GM19239 (cell line): ENCODE data around the gene HSPG2.
"Not testable (repeated sequence)": the region's sequence is repeated elsewhere in the genome, so short reads cannot be mapped to it uniquely, and the experiment has no call there.

Source experiments
- DNase-seq: peaks from one replicate; pipeline ENCODE4 v3.0.0; 2011; ENCODE audit warnings: low spot score; ENCODE audit not compliant: insufficient read length
- FAIRE-seq: peaks from 2 replicates; lab custom pipeline; 2011; peaks lifted over from hg19 to GRCh38; lab: Jason Lieb, UNC

Gene HSPG2

GRCh38 chr1:21956720-21957552 is 19.8 kb upstream of the HSPG2 start:
- DNase-seq (no peak), FAIRE-seq (no peak)

- DNase-seq = no peak
- no peak for FAIRE-seq
Observed at GRCh38 chr1:21955501-21956281, 18.6 kb upstream of the HSPG2 start.

- DNase-seq = no peak
- no peak for FAIRE-seq
Observed at GRCh38 chr1:21955058-21955457, 17.9 kb upstream of the HSPG2 start.

- DNase-seq (no peak), FAIRE-seq (no peak)
Observed at GRCh38 chr1:21952786-21953520, 15.8 kb upstream of the HSPG2 start.

- no peak for DNase-seq
- no peak for FAIRE-seq
Observed at GRCh38 chr1:21951226-21951870, 14.2 kb upstream of the HSPG2 start.

GRCh38 chr1:21950734-21951133 is 13.6 kb upstream of the HSPG2 start:
- DNase-seq (no peak), FAIRE-seq (no peak)

- no peak for FAIRE-seq
- DNase-seq = no peak
Observed at GRCh38 chr1:21946836-21947587, 9.9 kb upstream of the HSPG2 start.

GRCh38 chr1:21944733-21945073 is 7.6 kb upstream of the HSPG2 start:
- DNase-seq = no peak
- no peak for FAIRE-seq

- not testable (repeated sequence) for FAIRE-seq, DNase-seq
Observed at GRCh38 chr1:21942959-21943640, 6.0 kb upstream of the HSPG2 start.

- FAIRE-seq (no peak), DNase-seq (no peak)
Observed at GRCh38 chr1:21942464-21942863, 5.4 kb upstream of the HSPG2 start.

GRCh38 chr1:21941370-21941769 is 4.3 kb upstream of the HSPG2 start:
- DNase-seq = no peak
- no peak for FAIRE-seq

GRCh38 chr1:21940492-21940891 is 3.4 kb upstream of the HSPG2 start:
- FAIRE-seq (no peak), DNase-seq (no peak)

GRCh38 chr1:21939650-21940374 is 2.7 kb upstream of the HSPG2 start:
- no peak for DNase-seq
- no peak for FAIRE-seq

- DNase-seq = no peak
- no peak for FAIRE-seq
Observed at GRCh38 chr1:21938732-21939538, 1.8 kb upstream of the HSPG2 start.

- no peak for FAIRE-seq
- DNase-seq = peak; percentile 86
Observed at GRCh38 chr1:21937372-21938121, 437 bp upstream of the HSPG2 start.

GRCh38 chr1:21936366-21937031 is 611 bp downstream of the HSPG2 start:
- FAIRE-seq (no peak), DNase-seq (no peak)
